Neuronal stem cell (in vitro differentiated cells): Measurements from ENCODE around the gene TM7SF2.

Experiments used
- DNase-seq: peaks from one replicate; pipeline ENCODE4 v3.0.0-alpha.2; 2013; ENCODE audit warnings: low spot score
- H2AFZ ChIP-seq: one replicate; pipeline ENCODE4 v1.6.1; 2013; ENCODE audit warnings: mild to moderate bottlenecking, low read length, inconsistent platforms
- H2AK5ac ChIP-seq: 2 replicates; pipeline ENCODE4 v1.6.1; 2013; ENCODE audit warnings: low read depth, mild to moderate bottlenecking, inconsistent platforms, low read length, moderate library complexity, mixed read lengths
- H2BK120ac ChIP-seq: 2 replicates; pipeline ENCODE4 v1.6.1; 2013; ENCODE audit warnings: low read depth, mild to moderate bottlenecking, inconsistent platforms, low read length, moderate library complexity, mixed read lengths
- H2BK12ac ChIP-seq: one replicate; pipeline ENCODE4 v1.6.1; 2013; ENCODE audit warnings: low read length, inconsistent platforms
- H2BK15ac ChIP-seq: 2 replicates; pipeline ENCODE4 v1.6.1; 2013; ENCODE audit warnings: mild to moderate bottlenecking, low read length, inconsistent platforms, mixed read lengths
- H2BK5ac ChIP-seq: one replicate; pipeline ENCODE4 v1.6.1; 2013; ENCODE audit warnings: inconsistent platforms, mild to moderate bottlenecking, low read length, moderate library complexity
- H3K14ac ChIP-seq: one replicate; pipeline ENCODE4 v1.6.1; 2013; ENCODE audit warnings: low read length, inconsistent platforms
- H3K18ac ChIP-seq: 2 replicates; pipeline ENCODE4 v1.6.1; 2013; ENCODE audit warnings: low read length, inconsistent platforms
- H3K23ac ChIP-seq: 2 replicates; pipeline ENCODE4 v1.6.1; 2013; ENCODE audit warnings: low read depth, mild to moderate bottlenecking, mixed read lengths, low read length, inconsistent platforms; ENCODE audit not compliant: poor library complexity
- H3K27ac ChIP-seq: replicated peaks from 3 replicates; pipeline ENCODE4 v1.5.1; 2013; ENCODE audit warnings: low read length, inconsistent platforms
- H3K27me3 ChIP-seq, 3 experiments: 2 replicates each; pipeline ENCODE4 v1.6.1; 2013; ENCODE audit warnings: low read length in 3 of 3, mild to moderate bottlenecking in 2 of 3, inconsistent platforms in 1 of 3, low read depth in 1 of 3, mixed read lengths in 1 of 3, moderate library complexity in 1 of 3; ENCODE audit not compliant: control insufficient read depth in 3 of 3, insufficient read depth in 3 of 3
- H3K36me3 ChIP-seq, 2 donors: replicated peaks in 1 of 2; 2 replicates each; pipeline ENCODE4 v1.6.1; 2013; ENCODE audit warnings: low read length in 2 of 2; ENCODE audit not compliant: control insufficient read depth in 2 of 2, insufficient read depth in 2 of 2
- H3K4ac ChIP-seq: 2 replicates; pipeline ENCODE4 v1.6.1; 2013; ENCODE audit warnings: inconsistent platforms, mild to moderate bottlenecking, low read length, moderate library complexity
- H3K4me1 ChIP-seq, 2 donors: 1 replicate in 1 of 2; 2 replicates in 1 of 2; pipeline ENCODE4 v1.6.1; 2013; ENCODE audit warnings: low read length in 2 of 2, low read depth in 1 of 2; ENCODE audit not compliant: control insufficient read depth in 2 of 2, insufficient read depth in 1 of 2
- H3K4me2 ChIP-seq: one replicate; pipeline ENCODE4 v1.6.1; 2013; ENCODE audit warnings: mild to moderate bottlenecking, low read length, inconsistent platforms; ENCODE audit not compliant: insufficient read depth, poor library complexity, severe bottlenecking
- H3K4me3 ChIP-seq, 2 donors: 2 replicates each; pipeline ENCODE4 v1.5.1; 2013; ENCODE audit warnings: low read length in 2 of 2, mild to moderate bottlenecking in 2 of 2, inconsistent platforms in 1 of 2, moderate library complexity in 1 of 2
- H3K79me1 ChIP-seq: one replicate; pipeline ENCODE4 v1.6.1; 2013; ENCODE audit warnings: low read depth, mild to moderate bottlenecking, inconsistent platforms, low read length, moderate library complexity
- H3K9ac ChIP-seq: one replicate; pipeline ENCODE4 v1.6.1; 2013; ENCODE audit warnings: mild to moderate bottlenecking, low read depth, low read length, inconsistent platforms; ENCODE audit not compliant: poor library complexity
- H3K9me3 ChIP-seq, 2 donors: replicated peaks in 1 of 2; 2 replicates each; pipeline versions ENCODE3 to v1.6.1; 2013; ENCODE audit warnings: low read length in 2 of 2, mild to moderate bottlenecking in 2 of 2, inconsistent platforms in 1 of 2, low read depth in 1 of 2, mixed read lengths in 1 of 2, moderate library complexity in 1 of 2; ENCODE audit not compliant: control insufficient read depth in 2 of 2, insufficient read depth in 1 of 2
- H4K8ac ChIP-seq: one replicate; pipeline ENCODE4 v1.6.1; 2013; ENCODE audit warnings: low read depth, mild to moderate bottlenecking, inconsistent platforms, low read length, moderate library complexity
- H4K91ac ChIP-seq: one replicate; pipeline ENCODE4 v1.6.1; 2013; ENCODE audit warnings: low read length, low read depth, mild to moderate bottlenecking, inconsistent platforms; ENCODE audit not compliant: poor library complexity
- WGBS, 2 donors: extraction: QIAGEN DNeasy Blood & Tissue Kit; methylation state at CpG; one replicate each; pipeline ENCODE4 v1.1.7; 2013; ENCODE audit warnings: missing lambda C conversion rate in 2 of 2, mixed read lengths in 1 of 2; ENCODE audit not compliant: insufficient read length in 2 of 2, insufficient replicate concordance in 1 of 2; ENCODE audit errors: extremely low coverage in 2 of 2; 5-methylcytosine and 5-hydroxymethylcytosine counted together

The TM7SF2 gene

GRCh38 chr11:65071907-65072630, 39.6 kb upstream of the TM7SF2 start:
- H3K9me3 ChIP-seq, result no peaks in the 10 kb centered on the region
- H3K27ac ChIP-seq, result no peak overlapping the region
- peak overlapping the region; percentile 33 for H2AK5ac ChIP-seq
- no peak overlapping the region for H4K91ac ChIP-seq
- H3K14ac ChIP-seq, result no peak overlapping the region
- no peak for DNase-seq
- H2BK12ac ChIP-seq, result no peak overlapping the region
- no peak overlapping the region for H3K4me2 ChIP-seq
- no peak overlapping the region for H2BK120ac ChIP-seq
- H2AFZ ChIP-seq, result no peak overlapping the region
- no peaks in the 10 kb centered on the region for H3K27me3 ChIP-seq
- no peak overlapping the region for H4K8ac ChIP-seq
- no peaks in the 10 kb centered on the region for H3K79me1 ChIP-seq
- no peak overlapping the region for H3K4me3 ChIP-seq
- no peak overlapping the region for H3K4ac ChIP-seq
- no peak overlapping the region for H3K18ac ChIP-seq
- no peak overlapping the region for H2BK5ac ChIP-seq
- no peak overlapping the region for H3K9ac ChIP-seq
- no CpG with 5 or more reads among the region's 4 CpGs for WGBS, 2 donors
- H2BK15ac ChIP-seq, result no peak overlapping the region
- H3K36me3 ChIP-seq, result peaks cover 2 to 18% of the 10 kb centered on the region in 2 donors
- no peak overlapping the region for H3K23ac ChIP-seq
- peaks cover under 1 to 2% of the 10 kb centered on the region in 2 donors for H3K4me1 ChIP-seq

GRCh38 chr11:65072631-65072966, 39.1 kb upstream of the TM7SF2 start:
- no peak for DNase-seq
- H4K8ac ChIP-seq, result no peak overlapping the region
- no CpG with 5 or more reads among the region's 1 CpG for WGBS, 2 donors
- H3K36me3 ChIP-seq, result peaks cover 4 to 24% of the 10 kb centered on the region in 2 donors
- no peak overlapping the region for H3K4ac ChIP-seq
- H2AK5ac ChIP-seq, result peak overlapping the region; percentile 33
- H4K91ac ChIP-seq, result no peak overlapping the region
- no peak overlapping the region for H3K4me2 ChIP-seq
- H3K18ac ChIP-seq, result no peak overlapping the region
- no peak overlapping the region for H3K27ac ChIP-seq
- H3K23ac ChIP-seq, result no peak overlapping the region
- no peaks in the 10 kb centered on the region for H3K4me1 ChIP-seq
- no peak overlapping the region for H3K4me3 ChIP-seq
- no peak overlapping the region for H2BK120ac ChIP-seq
- H3K9ac ChIP-seq, result no peak overlapping the region
- no peak overlapping the region for H2BK5ac ChIP-seq
- H2AFZ ChIP-seq, result no peak overlapping the region
- H3K9me3 ChIP-seq, result no peaks in the 10 kb centered on the region
- H3K14ac ChIP-seq, result no peak overlapping the region
- H3K79me1 ChIP-seq, result peaks cover 2% of the 10 kb centered on the region
- no peaks in the 10 kb centered on the region for H3K27me3 ChIP-seq
- H2BK15ac ChIP-seq, result no peak overlapping the region
- H2BK12ac ChIP-seq, result no peak overlapping the region

- no peak overlapping the region for H3K4me2 ChIP-seq
- no peak overlapping the region for H3K4ac ChIP-seq
- H3K4me1 ChIP-seq, result peaks cover 0 to under 1% of the 10 kb centered on the region in 2 donors
- peaks cover 33 to 67% of the 10 kb centered on the region in 2 donors for H3K36me3 ChIP-seq
- no peak overlapping the region for H2BK12ac ChIP-seq
- no peak overlapping the region for H2AK5ac ChIP-seq
- H4K91ac ChIP-seq, result no peak overlapping the region
- H3K9me3 ChIP-seq, result no peaks in the 10 kb centered on the region
- H3K27ac ChIP-seq, result no peak overlapping the region
- no CpG with 5 or more reads among the region's 4 CpGs for WGBS, 2 donors
- no peak for DNase-seq
- no peak overlapping the region for H2BK120ac ChIP-seq
- H3K18ac ChIP-seq, result no peak overlapping the region
- H4K8ac ChIP-seq, result no peak overlapping the region
- no peaks in the 10 kb centered on the region for H3K27me3 ChIP-seq
- H3K79me1 ChIP-seq, result peaks cover 12% of the 10 kb centered on the region
- no peak overlapping the region for H3K14ac ChIP-seq
- no peak overlapping the region for H2AFZ ChIP-seq
- no peak overlapping the region for H2BK15ac ChIP-seq
- no peak overlapping the region for H3K23ac ChIP-seq
- H2BK5ac ChIP-seq, result no peak overlapping the region
- no peak overlapping the region for H3K4me3 ChIP-seq
- no peak overlapping the region for H3K9ac ChIP-seq
Measured at GRCh38 chr11:65077451-65077850, 34.2 kb upstream of the TM7SF2 start.

GRCh38 chr11:65078151-65078550, 33.5 kb upstream of the TM7SF2 start:
- no peak overlapping the region for H2BK120ac ChIP-seq
- no peak overlapping the region for H3K14ac ChIP-seq
- H3K4me3 ChIP-seq, result no peak overlapping the region
- H3K27me3 ChIP-seq, result no peaks in the 10 kb centered on the region
- H3K79me1 ChIP-seq, result peaks cover 12% of the 10 kb centered on the region
- no peak overlapping the region for H2BK12ac ChIP-seq
- H3K18ac ChIP-seq, result no peak overlapping the region
- H3K23ac ChIP-seq, result no peak overlapping the region
- H4K91ac ChIP-seq, result no peak overlapping the region
- no peak overlapping the region for H2AK5ac ChIP-seq
- H3K9me3 ChIP-seq, result no peaks in the 10 kb centered on the region
- no peak for DNase-seq
- no peak overlapping the region for H2BK15ac ChIP-seq
- WGBS, 2 donors, result no CpG with 5 or more reads among the region's 3 CpGs
- H2AFZ ChIP-seq, result no peak overlapping the region
- no peak overlapping the region for H3K27ac ChIP-seq
- no peak overlapping the region for H3K4me2 ChIP-seq
- peaks cover 35 to 74% of the 10 kb centered on the region in 2 donors for H3K36me3 ChIP-seq
- H2BK5ac ChIP-seq, result no peak overlapping the region
- H3K9ac ChIP-seq, result no peak overlapping the region
- no peak overlapping the region for H3K4ac ChIP-seq
- no peak overlapping the region for H4K8ac ChIP-seq
- peaks cover 0 to 7% of the 10 kb centered on the region in 2 donors for H3K4me1 ChIP-seq
